ENCODE measurements around the gene RPS25.
A peak's percentile ranks its signal among the peaks of the same experiment; 100 is the strongest.
"Not testable (repeated sequence)": the region's sequence is repeated elsewhere in the genome, so short reads cannot be mapped to it uniquely, and the experiment has no call there.

The RPS25 gene

DNA sequence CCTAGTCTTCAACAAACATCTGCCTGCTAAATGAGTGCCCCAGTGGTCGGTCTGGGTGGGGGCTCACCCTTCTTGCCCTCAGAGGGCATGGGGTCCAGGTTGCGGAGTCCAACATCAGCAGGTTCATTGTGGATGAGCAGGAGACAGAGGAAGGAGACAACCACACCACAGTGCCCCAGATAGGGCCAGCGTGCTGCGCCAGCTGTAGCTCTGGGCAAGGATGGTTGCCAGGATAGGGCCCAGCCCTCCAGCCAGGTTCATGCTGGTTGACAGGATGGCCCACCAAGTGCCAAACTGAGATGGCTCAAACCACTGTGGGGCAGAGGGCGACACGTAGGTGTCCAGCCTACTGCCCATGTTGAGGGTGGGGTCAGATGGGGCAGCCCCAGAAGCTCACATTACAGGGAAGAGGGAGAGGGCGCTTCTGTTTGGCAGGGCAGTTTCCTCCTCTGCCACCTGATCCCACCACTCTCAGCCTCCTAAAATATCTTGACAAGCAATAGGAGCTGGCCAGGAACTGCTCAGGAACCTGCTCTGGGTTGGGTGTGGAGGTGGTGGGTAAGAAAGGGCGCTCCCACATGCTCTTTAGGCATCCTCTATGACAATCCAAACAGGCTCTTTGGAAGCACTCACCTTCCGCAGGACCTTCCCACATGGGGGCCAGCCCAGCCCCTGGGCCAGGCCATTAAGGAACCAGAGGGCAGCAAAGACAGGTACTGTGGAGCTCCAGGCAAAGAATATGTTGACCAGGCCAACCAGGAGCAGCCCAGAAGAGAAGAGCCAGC is 9.6 kb upstream of the RPS25 start:
- no peak overlapping the region for H3K27ac ChIP-seq (ENCODE audit: low read depth, low read length, severe bottlenecking)
- peaks cover 53% of the 10 kb centered on the region for H3K36me3 ChIP-seq (ENCODE audit: control insufficient read depth, insufficient read depth, low read length)
- no peak overlapping the region for H3K4me3 ChIP-seq (ENCODE audit: extremely low read depth, insufficient read depth, low read length, poor library complexity, severe bottlenecking)
- H3K4me1 ChIP-seq (ENCODE audit: control insufficient read depth, insufficient read depth, low read length, poor library complexity, severe bottlenecking), result peaks cover 35% of the 10 kb centered on the region
- H3K9me3 ChIP-seq (ENCODE audit: control insufficient read depth, low read length), result no peaks in the 10 kb centered on the region
- WGBS, 2 experiments (ENCODE audit: insufficient coverage in 2 of 2), result 76 to 87% methylated on average over 4 to 8 of the region's 9 CpGs

DNA sequence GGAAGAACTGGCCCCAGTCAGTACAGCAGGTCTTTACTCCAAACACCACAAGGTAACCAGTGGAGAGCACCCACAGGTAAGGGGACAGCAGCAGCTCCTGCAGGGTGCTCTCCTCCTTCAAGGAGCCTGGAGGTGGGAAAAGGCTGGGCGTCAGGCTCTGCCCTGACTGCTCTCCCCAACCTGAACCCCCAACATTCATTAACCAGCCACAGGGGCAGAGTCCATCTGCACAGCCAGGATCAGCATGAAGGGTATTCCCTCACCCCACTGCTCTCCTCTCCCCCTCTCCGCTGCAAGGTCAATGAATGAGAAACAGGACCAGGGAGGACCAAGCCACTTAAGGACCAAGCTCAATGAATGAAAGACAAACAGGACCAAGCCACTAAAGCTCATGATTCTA is 8.8 kb upstream of the RPS25 start:
- H3K9me3 ChIP-seq (ENCODE audit: control insufficient read depth, low read length), result no peaks in the 10 kb centered on the region
- no peak overlapping the region for H3K4me3 ChIP-seq (ENCODE audit: extremely low read depth, insufficient read depth, low read length, poor library complexity, severe bottlenecking)
- peaks cover 36% of the 10 kb centered on the region for H3K4me1 ChIP-seq (ENCODE audit: control insufficient read depth, insufficient read depth, low read length, poor library complexity, severe bottlenecking)
- WGBS, 2 experiments (ENCODE audit: insufficient coverage in 2 of 2), result 89% methylated on average over 1 of the region's 2 CpGs; no CpG with 5 or more reads in 1 of the 2 experiments
- H3K27ac ChIP-seq (ENCODE audit: low read depth, low read length, severe bottlenecking), result no peak overlapping the region
- peaks cover 61% of the 10 kb centered on the region for H3K36me3 ChIP-seq (ENCODE audit: control insufficient read depth, insufficient read depth, low read length)

DNA sequence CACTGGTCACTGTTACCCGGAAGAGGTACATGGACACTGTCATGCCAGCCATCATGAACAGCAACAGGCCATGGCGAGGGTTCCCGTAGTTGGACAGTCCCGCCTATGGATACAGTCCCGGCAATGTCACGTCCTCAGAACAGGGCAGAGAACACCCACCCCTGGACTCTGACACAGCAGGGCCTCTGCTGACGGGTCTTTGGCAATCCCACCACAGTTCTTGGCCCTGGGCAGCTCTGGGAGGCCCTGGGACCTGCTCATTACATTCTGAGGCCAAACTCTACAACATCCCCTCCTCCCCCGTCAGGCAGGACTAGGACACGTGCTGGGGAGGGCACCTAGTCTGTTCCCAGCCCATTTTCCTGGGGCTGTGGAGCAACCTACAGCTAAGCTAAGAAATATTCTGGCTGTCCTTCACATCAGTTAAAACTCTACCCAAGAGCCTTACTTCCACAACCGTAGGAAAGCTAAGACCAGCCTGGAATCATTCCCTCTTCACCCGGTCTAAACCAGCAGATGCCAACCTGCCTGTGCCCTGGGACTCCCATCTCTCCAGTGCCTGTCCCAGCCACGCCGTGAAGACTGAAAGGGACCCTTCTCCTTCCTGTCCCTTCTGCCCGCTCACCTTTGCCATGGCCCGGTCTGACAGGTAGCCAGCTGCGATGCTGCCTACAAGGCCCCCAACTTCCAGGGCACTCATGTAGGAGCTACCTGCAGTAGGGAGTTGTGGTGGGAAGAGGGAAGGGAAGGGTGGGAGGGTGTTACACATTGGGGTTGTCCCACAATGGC is 8.0 kb upstream of the RPS25 start:
- 93 to 95% methylated on average over 13 to 16 of the region's 16 CpGs for WGBS, 2 experiments (ENCODE audit: insufficient coverage in 2 of 2)
- H3K4me1 ChIP-seq (ENCODE audit: control insufficient read depth, insufficient read depth, low read length, poor library complexity, severe bottlenecking), result peaks cover 39% of the 10 kb centered on the region
- peaks cover 69% of the 10 kb centered on the region for H3K36me3 ChIP-seq (ENCODE audit: control insufficient read depth, insufficient read depth, low read length)
- no peak overlapping the region for H3K27ac ChIP-seq (ENCODE audit: low read depth, low read length, severe bottlenecking)
- H3K9me3 ChIP-seq (ENCODE audit: control insufficient read depth, low read length), result no peaks in the 10 kb centered on the region
- H3K4me3 ChIP-seq (ENCODE audit: extremely low read depth, insufficient read depth, low read length, poor library complexity, severe bottlenecking), result no peak overlapping the region

DNA sequence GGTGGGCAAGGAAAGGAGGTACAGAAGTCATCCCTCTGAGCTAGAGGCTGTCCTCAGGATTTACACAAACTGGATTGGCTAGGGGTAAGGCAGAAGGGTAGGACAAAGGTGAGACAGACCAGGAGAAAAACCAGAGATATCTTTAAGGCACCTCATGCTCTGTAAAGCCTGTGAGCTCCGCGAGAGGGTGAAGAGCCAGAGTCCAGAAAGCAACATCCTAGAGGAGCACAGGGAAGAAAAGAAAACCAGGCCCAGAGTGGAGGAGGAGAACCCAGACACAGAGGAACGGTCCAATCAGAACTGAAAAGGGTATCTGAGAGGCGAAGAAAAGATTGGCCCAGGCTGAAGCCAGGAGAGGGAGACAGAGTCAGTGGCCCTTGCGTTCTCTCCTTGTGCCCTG is 7.4 kb upstream of the RPS25 start:
- no peak overlapping the region for H3K27ac ChIP-seq (ENCODE audit: low read depth, low read length, severe bottlenecking)
- no peaks in the 10 kb centered on the region for H3K9me3 ChIP-seq (ENCODE audit: control insufficient read depth, low read length)
- WGBS, 2 experiments (ENCODE audit: insufficient coverage in 2 of 2), result 96% methylated on average over 5 of the region's 5 CpGs
- H3K4me3 ChIP-seq (ENCODE audit: extremely low read depth, insufficient read depth, low read length, poor library complexity, severe bottlenecking), result no peak overlapping the region
- H3K36me3 ChIP-seq (ENCODE audit: control insufficient read depth, insufficient read depth, low read length), result peaks cover 75% of the 10 kb centered on the region
- H3K4me1 ChIP-seq (ENCODE audit: control insufficient read depth, insufficient read depth, low read length, poor library complexity, severe bottlenecking), result peaks cover 39% of the 10 kb centered on the region

DNA sequence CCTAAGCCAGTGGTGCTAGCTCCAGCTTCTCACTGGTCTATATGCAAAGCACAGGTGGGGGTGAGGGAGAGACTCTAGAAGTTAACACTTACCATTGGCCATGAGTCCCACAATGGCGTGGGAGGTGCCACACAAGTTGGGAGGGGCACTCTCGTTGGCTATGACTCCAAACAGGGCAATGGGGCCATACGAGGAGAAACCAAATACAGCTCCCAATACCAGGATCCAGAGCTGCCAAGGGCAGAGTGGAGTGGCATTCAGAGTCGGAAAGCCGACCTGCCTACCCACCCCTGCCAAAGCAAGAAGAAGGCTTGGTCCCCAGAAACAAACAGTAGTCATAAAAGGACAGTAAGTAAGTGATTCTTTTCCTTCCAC is 6.9 kb upstream of the RPS25 start:
- Histone ChIP-seq H3K9me3 (ENCODE audit: control insufficient read depth, low read length) (no peaks in the 10 kb centered on the region), H3K36me3 (ENCODE audit: control insufficient read depth, insufficient read depth, low read length) (peaks cover 79% of the 10 kb centered on the region), H3K27ac (ENCODE audit: low read depth, low read length, severe bottlenecking) (peak overlapping the region; percentile 76), H3K4me3 (ENCODE audit: extremely low read depth, insufficient read depth, low read length, poor library complexity, severe bottlenecking) (no peak overlapping the region), H3K4me1 (ENCODE audit: control insufficient read depth, insufficient read depth, low read length, poor library complexity, severe bottlenecking) (peaks cover 39% of the 10 kb centered on the region)
- WGBS, 2 experiments (ENCODE audit: insufficient coverage in 2 of 2), result 82 to 88% methylated on average over 3 of the region's 5 CpGs

DNA sequence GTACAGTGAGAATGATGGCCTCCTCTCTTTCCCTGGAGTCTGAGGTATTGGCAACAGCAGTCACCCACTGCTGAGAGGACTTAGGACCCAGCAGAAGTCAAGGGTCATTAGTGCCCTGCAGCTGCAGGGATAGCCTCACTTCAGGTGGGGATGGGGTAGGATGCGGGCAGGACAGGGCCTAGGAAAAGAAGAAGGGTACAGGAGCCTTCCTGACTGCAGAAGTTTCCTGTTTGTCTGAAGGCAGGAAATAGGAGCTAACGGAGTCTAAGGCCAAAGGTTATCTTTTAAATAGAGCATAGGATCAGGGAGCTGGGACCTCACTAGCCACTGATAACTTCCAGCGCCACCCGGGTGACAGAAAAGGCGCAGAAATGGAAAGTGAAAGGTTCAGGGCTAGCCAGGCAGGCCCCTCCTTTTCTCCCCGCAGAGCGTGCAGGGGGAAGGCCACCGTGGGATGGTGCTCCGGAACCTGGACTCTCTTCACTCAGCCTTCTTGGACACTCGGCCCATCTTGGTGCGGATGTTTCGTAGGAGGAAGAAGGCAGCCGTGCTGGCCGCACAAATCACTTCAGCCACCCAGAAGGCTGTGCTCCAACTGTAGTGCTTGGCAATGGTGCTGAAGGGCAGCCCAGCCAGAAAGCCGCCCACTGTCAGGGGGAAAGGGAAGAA is 6.4 kb upstream of the RPS25 start:
- Histone ChIP-seq H3K27ac (ENCODE audit: low read depth, low read length, severe bottlenecking) (peak overlapping the region; percentile 76), H3K4me3 (ENCODE audit: extremely low read depth, insufficient read depth, low read length, poor library complexity, severe bottlenecking) (no peak overlapping the region), H3K36me3 (ENCODE audit: control insufficient read depth, insufficient read depth, low read length) (peaks cover 85% of the 10 kb centered on the region), H3K9me3 (ENCODE audit: control insufficient read depth, low read length) (no peaks in the 10 kb centered on the region), H3K4me1 (ENCODE audit: control insufficient read depth, insufficient read depth, low read length, poor library complexity, severe bottlenecking) (peaks cover 38% of the 10 kb centered on the region)
- 77 to 79% methylated on average over 11 to 12 of the region's 15 CpGs for WGBS, 2 experiments (ENCODE audit: insufficient coverage in 2 of 2)

DNA sequence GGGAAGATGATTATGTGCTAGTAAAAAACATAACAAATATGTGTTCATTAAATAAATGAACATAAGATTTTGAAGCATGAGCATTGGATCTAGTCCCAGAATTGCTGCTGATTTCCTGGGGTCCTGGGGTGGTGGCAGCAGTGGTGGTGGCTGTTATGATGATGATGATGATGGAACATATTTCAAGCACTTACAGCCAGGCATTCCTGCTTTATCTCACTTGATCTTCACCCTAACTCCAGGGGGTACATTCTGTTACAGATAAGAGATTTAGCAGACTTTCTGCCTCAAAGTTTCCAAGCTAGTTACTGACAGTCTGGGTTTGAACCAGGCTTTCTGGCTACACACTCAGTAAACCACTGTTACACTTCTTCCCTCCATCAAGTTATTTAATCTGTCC is 5.6 kb upstream of the RPS25 start:
- Histone ChIP-seq H3K27ac (ENCODE audit: low read depth, low read length, severe bottlenecking) (peak overlapping the region; percentile 76), H3K4me1 (ENCODE audit: control insufficient read depth, insufficient read depth, low read length, poor library complexity, severe bottlenecking) (peaks cover 30% of the 10 kb centered on the region), H3K36me3 (ENCODE audit: control insufficient read depth, insufficient read depth, low read length) (peaks cover 88% of the 10 kb centered on the region), H3K9me3 (ENCODE audit: control insufficient read depth, low read length) (no peaks in the 10 kb centered on the region), H3K4me3 (ENCODE audit: extremely low read depth, insufficient read depth, low read length, poor library complexity, severe bottlenecking) (no peak overlapping the region)

DNA sequence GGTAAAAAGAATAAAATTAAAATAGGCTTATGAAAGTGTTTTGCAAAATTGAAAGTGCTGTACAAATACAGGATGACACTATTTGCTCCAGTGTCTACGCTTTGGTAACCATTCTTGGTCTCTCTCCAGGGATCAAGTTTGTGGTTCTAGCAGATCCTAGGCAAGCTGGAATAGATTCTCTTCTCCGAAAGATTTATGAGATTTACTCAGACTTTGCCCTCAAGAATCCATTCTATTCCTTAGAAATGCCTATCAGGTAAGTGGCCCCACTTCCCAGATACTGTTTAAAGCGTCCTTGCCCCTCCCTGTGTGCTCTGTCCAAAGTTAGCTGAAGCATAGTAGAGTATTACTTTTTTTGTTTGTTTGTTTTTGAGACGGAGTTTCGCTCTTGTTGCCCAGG is 3.5 kb upstream of the RPS25 start:
- Histone ChIP-seq H3K36me3 (ENCODE audit: control insufficient read depth, insufficient read depth, low read length) (peaks cover 84% of the 10 kb centered on the region), H3K27ac (ENCODE audit: low read depth, low read length, severe bottlenecking) (no peak overlapping the region), H3K4me1 (ENCODE audit: control insufficient read depth, insufficient read depth, low read length, poor library complexity, severe bottlenecking) (peaks cover 30% of the 10 kb centered on the region), H3K4me3 (ENCODE audit: extremely low read depth, insufficient read depth, low read length, poor library complexity, severe bottlenecking) (no peak overlapping the region), H3K9me3 (ENCODE audit: control insufficient read depth, low read length) (no peaks in the 10 kb centered on the region)
- WGBS, 2 experiments (ENCODE audit: insufficient coverage in 2 of 2), result 94 to 100% methylated on average over 4 of the region's 5 CpGs

DNA sequence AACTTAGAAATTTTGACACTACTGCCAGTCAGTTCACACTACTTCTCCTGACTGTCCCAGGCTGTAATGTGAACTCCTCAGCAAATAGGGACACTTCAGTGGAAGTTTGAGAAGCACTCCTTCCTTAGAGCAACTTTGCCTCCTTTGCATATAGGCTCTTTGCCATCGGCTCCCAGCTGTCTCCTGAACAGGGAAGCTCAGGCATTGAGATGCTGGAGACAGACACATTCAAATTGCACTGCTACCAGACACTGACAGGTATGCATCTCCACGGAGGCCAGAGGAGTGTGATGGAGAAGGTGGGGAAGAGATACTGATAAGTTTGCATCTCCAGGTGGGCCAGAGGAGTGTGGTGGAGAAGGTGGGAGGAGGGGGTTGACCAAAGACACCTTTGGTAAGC is 1.9 kb upstream of the RPS25 start:
- Histone ChIP-seq H3K27ac (ENCODE audit: low read depth, low read length, severe bottlenecking) (no peak overlapping the region), H3K9me3 (ENCODE audit: control insufficient read depth, low read length) (no peaks in the 10 kb centered on the region), H3K4me3 (ENCODE audit: extremely low read depth, insufficient read depth, low read length, poor library complexity, severe bottlenecking) (peak overlapping the region; percentile 95), H3K36me3 (ENCODE audit: control insufficient read depth, insufficient read depth, low read length) (peaks cover 84% of the 10 kb centered on the region), H3K4me1 (ENCODE audit: control insufficient read depth, insufficient read depth, low read length, poor library complexity, severe bottlenecking) (peaks cover 32% of the 10 kb centered on the region)
- 61 to 83% methylated on average over 1 to 2 of the region's 2 CpGs for WGBS, 2 experiments (ENCODE audit: insufficient coverage in 2 of 2)

DNA sequence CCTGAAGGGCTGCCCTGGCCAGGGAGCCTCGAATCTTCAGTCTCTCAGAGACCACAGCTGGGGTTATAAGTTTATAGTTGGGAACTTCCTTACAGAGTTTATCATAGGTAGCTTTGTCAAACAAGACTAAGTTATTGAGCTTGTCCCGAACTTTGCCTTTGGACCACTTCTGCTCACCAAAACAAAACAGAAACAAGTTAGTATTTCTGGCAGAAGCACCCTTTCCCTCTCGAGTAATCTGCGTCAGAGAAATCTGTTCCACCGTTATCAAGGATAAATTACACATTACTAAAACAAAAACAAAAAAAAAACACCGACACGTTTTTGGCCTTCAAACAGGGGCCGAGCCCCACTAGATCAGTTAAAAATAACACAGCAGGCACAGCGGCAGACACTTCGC is 766 bp downstream of the RPS25 start:
- peaks cover 80% of the 10 kb centered on the region for H3K36me3 ChIP-seq (ENCODE audit: control insufficient read depth, insufficient read depth, low read length)
- peak overlapping the region; percentile 95 for H3K4me3 ChIP-seq (ENCODE audit: extremely low read depth, insufficient read depth, low read length, poor library complexity, severe bottlenecking)
- WGBS, 2 experiments (ENCODE audit: insufficient coverage in 2 of 2), result 5 to 7% methylated on average over 7 to 8 of the region's 10 CpGs
- H3K4me1 ChIP-seq (ENCODE audit: control insufficient read depth, insufficient read depth, low read length, poor library complexity, severe bottlenecking); H3K9me3 ChIP-seq (ENCODE audit: control insufficient read depth, low read length): not testable (repeated sequence)
- peak overlapping the region; percentile 81 for H3K27ac ChIP-seq (ENCODE audit: low read depth, low read length, severe bottlenecking)
